ENCODE data around the gene ATAD2B. TPM values are rescaled to one million over a fixed set of nuclear protein-coding genes. Genes with fewer than 3 reads are reported as not detected.
A peak's percentile ranks its signal among the peaks of the same experiment; 100 is the strongest.

The ATAD2B gene
- total and polyA plus RNA-seq, 4 donors: 2.3 to 16.2 (median 11.5) TPM

GRCh38 chr2:23835423-23835822, 91.5 kb downstream of the ATAD2B start:
- no peaks in the 10 kb centered on the region for H3K9me3 ChIP-seq (ENCODE audit: control insufficient read depth in 4 of 4, low read length in 3 of 4)
- DNase-seq (ENCODE audit: low spot score): no peak
- WGBS: 56% methylated on average over 5 of the region's 5 CpGs
- peaks cover 0 to 11% (median 8%) of the 10 kb centered on the region in 4 donors for H3K4me1 ChIP-seq (ENCODE audit: control insufficient read depth in 4 of 4, insufficient read depth in 4 of 4, low read length in 3 of 4)
- TF ChIP-seq MAX (IDR thresholded peaks at IDR 0.05) (no peak), TAF1 (conservative IDR thresholded peaks at IDR 0.05) (no peak), REST (IDR thresholded peaks at IDR 0.05) (no peak), HNF4G (IDR thresholded peaks at IDR 0.05) (no peak), ATF3 (IDR thresholded peaks at IDR 0.05) (no peak), RXRA (IDR thresholded peaks at IDR 0.05) (peak; percentile 71 to 75), FOXA2 (IDR thresholded peaks at IDR 0.05) (peak; percentile 20), EGR1 (IDR thresholded peaks at IDR 0.05; ENCODE audit: low read depth in 2 of 2) (no peak), NR2F2 (IDR thresholded peaks at IDR 0.05) (no peak), RAD21 (IDR thresholded peaks at IDR 0.05) (no peak), YY1 (IDR thresholded peaks at IDR 0.05) (peak; percentile 27), CTCF (IDR thresholded peaks at IDR 0.05; ENCODE audit: low read depth, low read length, missing input control) (no peak), JUND (IDR thresholded peaks at IDR 0.05) (no peak), GABPA (IDR thresholded peaks at IDR 0.05 in 1 of 2, conservative IDR thresholded peaks at IDR 0.05 in 1 of 2) (no peak), FOXA1 (IDR thresholded peaks at IDR 0.05) (no peak), SP1 (IDR thresholded peaks at IDR 0.05) (peak; percentile 37), HNF4A (conservative IDR thresholded peaks at IDR 0.05) (peak; percentile 31), ZBTB33 (IDR thresholded peaks at IDR 0.05) (no peak)
- H3K27ac ChIP-seq (ENCODE audit: low read depth in 1 of 2, low read length in 2 of 2): no peak overlapping the region
- H3K4me3 ChIP-seq (ENCODE audit: low read depth in 1 of 3, low read length in 3 of 3): no peak overlapping the region
- H3K27me3 ChIP-seq (ENCODE audit: control insufficient read depth in 4 of 4, insufficient read depth in 4 of 4, low read length in 3 of 4): no peaks in the 10 kb centered on the region
- no peak overlapping the region for H3K9ac ChIP-seq (ENCODE audit: low read depth in 1 of 2, low read length in 2 of 2)
- peaks cover 0 to 4% (median under 1%) of the 10 kb centered on the region in 4 donors for H3K36me3 ChIP-seq (ENCODE audit: control insufficient read depth in 4 of 4, insufficient read depth in 3 of 4, low read depth in 1 of 4, low read length in 3 of 4)
